Fibroblast of villous mesenchyme (primary cell): ENCODE results near the gene WIPF1. TPM values are rescaled to one million over a fixed set of nuclear protein-coding genes. Genes with fewer than 3 reads are reported as not detected.

Experiments used
- DNase-seq: peaks from one replicate; pipeline ENCODE4 v3.0.0-alpha.2; 2010; ENCODE audit warnings: low read depth
- H3K4me3 ChIP-seq: 2 replicates; pipeline ENCODE4 v1.5.1; 2011; ENCODE audit warnings: low read depth, mild to moderate bottlenecking, low read length
- CTCF ChIP-seq: IDR thresholded peaks from 2 replicates; pipeline ENCODE4 v1.5.1; 2012; ENCODE audit warnings: low read depth, mild to moderate bottlenecking, low read length; ENCODE audit not compliant: insufficient read depth
- total RNA-seq: library from RNA; depleted of rRNA; stranded (reverse); fragments of >200 nt; gene quantifications from 2 replicates; pipeline ENCODE4 v1.2.3, GENCODE V29; 2012

The WIPF1 gene
- total RNA-seq, 1 donor: 13.0 TPM

- no peak for TF ChIP-seq CTCF
- no peak overlapping the region for H3K4me3 ChIP-seq
- DNase-seq: no peak
These were observed 15.9 kb upstream of the WIPF1 start for GRCh38 chr2:174613531-174613930.

GRCh38 chr2:174612970-174613369 is 15.4 kb upstream of the WIPF1 start:
- no peak for TF ChIP-seq CTCF
- no peak for DNase-seq

GRCh38 chr2:174611854-174612253 is 14.2 kb upstream of the WIPF1 start:
- TF ChIP-seq CTCF: no peak
- no peak overlapping the region for H3K4me3 ChIP-seq
- no peak for DNase-seq

More at GRCh38 chr2:174612970-174613369, 15.4 kb upstream of the WIPF1 start:
- no peak overlapping the region for H3K4me3 ChIP-seq

GRCh38 chr2:174611006-174611405 is 13.4 kb upstream of the WIPF1 start:
- TF ChIP-seq CTCF: no peak
- DNase-seq: no peak
- H3K4me3 ChIP-seq: no peak overlapping the region

GRCh38 chr2:174610243-174610995 is 12.8 kb upstream of the WIPF1 start:
- H3K4me3 ChIP-seq: no peak overlapping the region
- TF ChIP-seq CTCF: no peak
- DNase-seq: no peak

- H3K4me3 ChIP-seq: no peak overlapping the region
- no peak for DNase-seq
- no peak for TF ChIP-seq CTCF
These were observed 11.7 kb upstream of the WIPF1 start for GRCh38 chr2:174609261-174609660.

- TF ChIP-seq CTCF: no peak
- no peak for DNase-seq
- H3K4me3 ChIP-seq: no peak overlapping the region
These were observed 11.2 kb upstream of the WIPF1 start for GRCh38 chr2:174608866-174609214.
